Ishikawa (cell line): ENCODE data around the gene SMAP1.

Experiments
- CEBPB ChIP-seq: IDR thresholded peaks from 2 replicates; pipeline ENCODE4 v1.6.1; 2012
- CREB1 ChIP-seq: IDR thresholded peaks from 2 replicates; pipeline ENCODE4 v1.6.1; 2012; ENCODE audit warnings: low read depth
- EGR1 ChIP-seq: IDR thresholded peaks from 2 replicates; pipeline ENCODE4 v1.6.1; 2012
- EP300 ChIP-seq: IDR thresholded peaks from 2 replicates; pipeline ENCODE4 v1.6.1; 2012; ENCODE audit warnings: borderline replicate concordance
- FOXM1 ChIP-seq: IDR thresholded peaks from 2 replicates; pipeline ENCODE4 v1.6.1; 2012; ENCODE audit warnings: low read depth, borderline replicate concordance
- NFIC ChIP-seq: IDR thresholded peaks from 2 replicates; pipeline ENCODE4 v1.6.1; 2012
- RAD21 ChIP-seq: IDR thresholded peaks from 2 replicates; pipeline ENCODE4 v1.6.1; 2012; ENCODE audit warnings: low read depth
- TAF1 ChIP-seq: IDR thresholded peaks from 2 replicates; pipeline ENCODE4 v1.6.1; 2012; ENCODE audit warnings: low read depth, mild to moderate bottlenecking
- TCF12 ChIP-seq: IDR thresholded peaks from 2 replicates; pipeline ENCODE4 v1.6.1; 2012; ENCODE audit warnings: low read depth
- TEAD4 ChIP-seq: IDR thresholded peaks from 2 replicates; pipeline ENCODE4 v1.6.1; 2012
- YY1 ChIP-seq: IDR thresholded peaks from 2 replicates; pipeline ENCODE4 v1.6.1; 2012; ENCODE audit warnings: low read depth
- ZBTB7A ChIP-seq: IDR thresholded peaks from 2 replicates; pipeline ENCODE4 v1.6.1; 2012; ENCODE audit warnings: low read depth
- TF ChIP-seq, protein P1 (sequence below): IDR thresholded peaks from 2 replicates; pipeline ENCODE4 v1.6.1; 2012
- TF ChIP-seq, protein P2 (sequence below): IDR thresholded peaks from 2 replicates; pipeline ENCODE4 v1.6.1; 2012
- TF ChIP-seq, protein P3 (sequence below): IDR thresholded peaks from 2 replicates; pipeline ENCODE4 v1.6.1; 2012; ENCODE audit warnings: low read depth, mild to moderate bottlenecking

SMAP1 gene

DNA sequence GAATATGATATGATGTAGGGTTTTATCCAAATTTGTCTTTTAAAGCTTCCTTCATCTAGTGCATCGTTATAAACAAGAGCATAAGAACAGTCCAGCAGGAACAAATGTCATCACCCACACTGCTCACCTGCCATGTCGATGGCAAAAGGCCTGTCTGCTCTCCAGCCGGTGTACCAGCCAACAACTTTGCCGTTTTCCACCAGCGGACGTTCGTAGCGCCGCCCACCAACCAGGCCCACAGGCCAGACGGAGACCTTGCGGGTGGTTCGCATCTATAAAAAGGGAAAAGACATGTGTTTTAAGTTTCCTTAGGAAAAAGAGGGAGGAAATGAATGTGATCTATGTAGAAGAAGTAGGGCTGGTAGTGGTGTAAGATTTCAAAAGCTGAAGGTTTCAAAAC lies 226.3 kb downstream of the SMAP1 start:
- TF ChIP-seq FOXM1 (no peak), TEAD4 (no peak), ZBTB7A (no peak), TAF1 (no peak), TCF12 (no peak), CREB1 (no peak), NFIC (no peak), CEBPB (no peak), YY1 (no peak), RAD21 (no peak)
- TF ChIP-seq, protein P1, sequence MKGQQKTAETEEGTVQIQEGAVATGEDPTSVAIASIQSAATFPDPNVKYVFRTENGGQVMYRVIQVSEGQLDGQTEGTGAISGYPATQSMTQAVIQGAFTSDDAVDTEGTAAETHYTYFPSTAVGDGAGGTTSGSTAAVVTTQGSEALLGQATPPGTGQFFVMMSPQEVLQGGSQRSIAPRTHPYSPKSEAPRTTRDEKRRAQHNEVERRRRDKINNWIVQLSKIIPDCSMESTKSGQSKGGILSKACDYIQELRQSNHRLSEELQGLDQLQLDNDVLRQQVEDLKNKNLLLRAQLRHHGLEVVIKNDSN: no peak
- TF ChIP-seq, protein P2, sequence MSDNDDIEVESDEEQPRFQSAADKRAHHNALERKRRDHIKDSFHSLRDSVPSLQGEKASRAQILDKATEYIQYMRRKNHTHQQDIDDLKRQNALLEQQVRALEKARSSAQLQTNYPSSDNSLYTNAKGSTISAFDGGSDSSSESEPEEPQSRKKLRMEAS: no peak
- TF ChIP-seq, protein P3, sequence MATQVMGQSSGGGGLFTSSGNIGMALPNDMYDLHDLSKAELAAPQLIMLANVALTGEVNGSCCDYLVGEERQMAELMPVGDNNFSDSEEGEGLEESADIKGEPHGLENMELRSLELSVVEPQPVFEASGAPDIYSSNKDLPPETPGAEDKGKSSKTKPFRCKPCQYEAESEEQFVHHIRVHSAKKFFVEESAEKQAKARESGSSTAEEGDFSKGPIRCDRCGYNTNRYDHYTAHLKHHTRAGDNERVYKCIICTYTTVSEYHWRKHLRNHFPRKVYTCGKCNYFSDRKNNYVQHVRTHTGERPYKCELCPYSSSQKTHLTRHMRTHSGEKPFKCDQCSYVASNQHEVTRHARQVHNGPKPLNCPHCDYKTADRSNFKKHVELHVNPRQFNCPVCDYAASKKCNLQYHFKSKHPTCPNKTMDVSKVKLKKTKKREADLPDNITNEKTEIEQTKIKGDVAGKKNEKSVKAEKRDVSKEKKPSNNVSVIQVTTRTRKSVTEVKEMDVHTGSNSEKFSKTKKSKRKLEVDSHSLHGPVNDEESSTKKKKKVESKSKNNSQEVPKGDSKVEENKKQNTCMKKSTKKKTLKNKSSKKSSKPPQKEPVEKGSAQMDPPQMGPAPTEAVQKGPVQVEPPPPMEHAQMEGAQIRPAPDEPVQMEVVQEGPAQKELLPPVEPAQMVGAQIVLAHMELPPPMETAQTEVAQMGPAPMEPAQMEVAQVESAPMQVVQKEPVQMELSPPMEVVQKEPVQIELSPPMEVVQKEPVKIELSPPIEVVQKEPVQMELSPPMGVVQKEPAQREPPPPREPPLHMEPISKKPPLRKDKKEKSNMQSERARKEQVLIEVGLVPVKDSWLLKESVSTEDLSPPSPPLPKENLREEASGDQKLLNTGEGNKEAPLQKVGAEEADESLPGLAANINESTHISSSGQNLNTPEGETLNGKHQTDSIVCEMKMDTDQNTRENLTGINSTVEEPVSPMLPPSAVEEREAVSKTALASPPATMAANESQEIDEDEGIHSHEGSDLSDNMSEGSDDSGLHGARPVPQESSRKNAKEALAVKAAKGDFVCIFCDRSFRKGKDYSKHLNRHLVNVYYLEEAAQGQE: no peak

DNA sequence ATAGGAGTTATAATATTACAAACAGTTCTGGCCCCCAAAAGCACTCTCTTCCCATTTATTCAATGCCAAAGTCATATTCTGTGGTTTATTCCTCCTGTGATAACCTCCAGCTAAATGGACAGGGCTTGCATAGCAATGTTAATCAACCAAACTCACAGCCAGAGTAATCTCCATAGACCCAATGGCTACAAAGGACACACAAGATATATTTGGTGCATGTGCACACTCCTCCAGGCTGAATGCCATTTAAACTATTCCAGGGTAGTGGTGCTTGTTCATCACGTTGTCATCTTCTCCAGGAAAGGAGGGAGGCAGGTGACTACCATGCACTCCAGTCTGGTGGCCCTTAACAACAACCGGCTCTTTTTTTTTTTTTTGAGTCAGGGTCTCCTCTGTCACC lies 232.4 kb downstream of the SMAP1 start:
- TF ChIP-seq, protein P3: no peak
- TF ChIP-seq TAF1 (no peak), ZBTB7A (no peak), CEBPB (no peak), CREB1 (no peak), TCF12 (no peak), EGR1 (no peak), EP300 (no peak), YY1 (no peak), TEAD4 (no peak)

DNA sequence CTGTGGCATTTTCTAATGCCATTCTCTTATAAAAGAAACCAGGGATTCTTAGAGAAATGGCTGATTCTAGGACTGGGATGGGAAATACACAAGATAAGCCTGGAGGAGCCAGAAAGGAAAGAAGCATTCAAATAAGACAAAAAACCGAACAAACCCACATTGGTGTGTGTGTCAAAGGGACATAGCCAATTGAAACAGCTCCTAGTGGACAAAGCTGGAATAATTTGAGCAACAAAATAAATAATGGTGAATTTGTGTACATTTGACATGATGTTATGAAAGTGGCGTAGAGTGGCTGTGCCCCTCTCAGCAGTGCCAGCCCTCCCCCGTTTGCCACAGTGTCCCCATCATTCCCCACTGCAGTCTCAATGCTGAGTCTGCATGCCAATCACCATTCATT lies 233.6 kb downstream of the SMAP1 start:
- no peak for TF ChIP-seq CREB1

DNA sequence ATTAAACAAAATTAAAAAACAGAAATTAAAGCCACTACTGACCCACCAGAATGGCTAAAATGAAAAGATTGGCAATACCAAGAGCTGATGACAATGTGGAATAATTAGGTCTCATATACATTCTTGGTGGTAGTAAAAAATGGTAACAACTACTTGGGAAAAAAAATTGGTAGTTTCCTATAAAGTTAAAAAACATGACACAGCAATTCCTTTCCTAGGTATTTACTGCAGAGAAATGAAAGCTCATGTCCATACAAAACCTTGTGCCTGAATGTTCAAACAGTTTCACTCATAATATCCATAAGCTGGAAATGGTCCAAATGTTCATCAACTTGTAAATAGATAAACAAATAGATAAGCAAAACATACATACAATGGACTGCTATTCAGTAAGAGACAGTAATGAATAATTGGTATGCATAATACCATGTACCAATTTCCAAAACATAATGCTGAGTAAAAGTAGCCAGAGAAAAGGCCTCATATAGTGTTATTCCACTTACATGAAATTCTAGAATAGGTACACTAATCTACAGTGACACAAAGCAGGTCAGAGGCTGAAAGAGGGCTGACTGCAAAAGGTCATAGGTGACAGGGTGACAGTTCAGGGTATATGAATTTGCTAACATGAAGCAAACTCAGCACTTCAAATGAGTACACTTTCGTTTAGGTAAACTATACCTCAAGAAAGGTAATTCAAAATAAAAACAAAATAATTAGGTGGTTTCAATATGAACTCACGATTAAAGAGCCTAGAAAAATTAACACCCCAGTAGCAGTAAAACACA lies 236.2 kb downstream of the SMAP1 start:
- TF ChIP-seq, protein P1: no peak
- no peak for TF ChIP-seq TAF1
- no peak for TF ChIP-seq CEBPB
- TF ChIP-seq EP300: no peak
- TF ChIP-seq TCF12: no peak
- TF ChIP-seq, protein P3: no peak
- TF ChIP-seq CREB1: no peak
- TF ChIP-seq YY1: no peak
- TF ChIP-seq RAD21: no peak

DNA sequence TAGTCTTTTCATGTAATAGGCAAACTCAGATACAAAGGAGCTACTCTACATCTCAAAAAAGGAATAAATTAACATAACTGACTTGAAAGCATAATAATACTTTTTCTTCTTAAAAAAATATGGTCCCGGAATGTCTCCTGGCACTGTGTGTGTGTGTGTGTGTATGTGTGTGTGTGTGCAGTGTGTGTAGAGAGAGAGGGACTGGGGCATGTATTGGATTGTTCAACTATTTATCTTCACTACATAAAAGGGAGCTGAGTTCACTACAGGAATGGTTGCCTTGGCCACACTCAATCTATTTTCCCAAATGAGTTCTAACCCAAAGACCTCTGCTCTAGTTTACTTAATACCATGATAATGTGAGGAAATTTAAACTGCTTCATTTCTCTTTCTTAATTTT lies 238.1 kb downstream of the SMAP1 start:
- TF ChIP-seq FOXM1 (no peak), RAD21 (no peak)
